SK-N-SH treated with all-trans-retinoic acid at 6 μM for 48 hours (cell line): ENCODE measurements around the gene RNF121.

Experiments
- CREB5 ChIP-seq: fragments of 250-450 bp; sonication (Bioruptor Pico); IDR thresholded peaks from 2 replicates; pipeline ENCODE4 v1.5.1; 2020; ENCODE audit warnings: low read depth, mild to moderate bottlenecking, moderate library complexity
- CSDC2 ChIP-seq: fragments of 250-450 bp; sonication (Bioruptor Pico); IDR thresholded peaks from 2 replicates; pipeline ENCODE4 v1.5.0; 2020; ENCODE audit warnings: mild to moderate bottlenecking, moderate library complexity
- ISL1 ChIP-seq: fragments of 250-450 bp; sonication (Bioruptor Pico); IDR thresholded peaks from 2 replicates; pipeline ENCODE4 v2.1.2; 2022; ENCODE audit warnings: mild to moderate bottlenecking, moderate library complexity
- TSHZ2 ChIP-seq: fragments of 250-450 bp; sonication (Bioruptor Pico); IDR thresholded peaks from 2 replicates; pipeline ENCODE4 v1.5.0; 2020; ENCODE audit warnings: mild to moderate bottlenecking, moderate library complexity
- ZFP3 ChIP-seq: fragments of 250-450 bp; sonication (Bioruptor Pico); IDR thresholded peaks from 2 replicates; pipeline ENCODE4 v1.5.0; 2020; ENCODE audit warnings: mild to moderate bottlenecking, moderate library complexity
- ZFP30 ChIP-seq: fragments of 450-650 bp; formaldehyde crosslinking; IDR thresholded peaks from 2 replicates; pipeline ENCODE4 v1.5.0; 2022; ENCODE audit warnings: mild to moderate bottlenecking, moderate library complexity

- no peak for TF ChIP-seq ISL1 (CRISPR knock-in tag)
- no peak for TF ChIP-seq CREB5 (CRISPR knock-in tag)
- no peak for TF ChIP-seq TSHZ2 (CRISPR knock-in tag)
- TF ChIP-seq ZFP30 (CRISPR knock-in tag) = no peak
- no peak for TF ChIP-seq ZFP3 (CRISPR knock-in tag)
- TF ChIP-seq CSDC2 (CRISPR knock-in tag) = no peak
Measured at GRCh38 chr11:71933141-71933933, 4.5 kb downstream of the RNF121 start.
